GM19025 (cell line): ENCODE results near the gene IL24.

Experiments used
- ATAC-seq: cut with Tn5 transposase; IDR thresholded peaks from one replicate; pipeline ENCODE4 v1.9.1; 2021; ENCODE audit warnings: mild to moderate bottlenecking, low read depth, moderate library complexity; ENCODE audit not compliant: unreplicated experiment

The IL24 gene

GRCh38 chr1:206947255-206947654, 50.0 kb downstream of the IL24 start:
- no peak for ATAC-seq

- no peak for ATAC-seq
Observed at GRCh38 chr1:206949208-206949607, 52.0 kb downstream of the IL24 start.

GRCh38 chr1:206949641-206950040, 52.4 kb downstream of the IL24 start:
- no peak for ATAC-seq

GRCh38 chr1:206951318-206952100, 54.3 kb downstream of the IL24 start:
- no peak for ATAC-seq

GRCh38 chr1:206952171-206952570, 54.9 kb downstream of the IL24 start:
- ATAC-seq, result no peak

- ATAC-seq, result no peak
Observed at GRCh38 chr1:206953126-206953525, 55.9 kb downstream of the IL24 start.

- no peak for ATAC-seq
Observed at GRCh38 chr1:206953626-206954025, 56.4 kb downstream of the IL24 start.
